Epithelial cell of esophagus (primary cell): ENCODE data around the gene SLC35F4.
A peak's percentile ranks its signal among the peaks of the same experiment; 100 is the strongest.

Experiments
- DNase-seq: peaks from one replicate; pipeline ENCODE4 v3.0.0; 2010; ENCODE audit warnings: low read depth
- H3K4me3 ChIP-seq: 2 replicates; pipeline ENCODE4 v1.5.1; 2011; ENCODE audit warnings: mild to moderate bottlenecking, low read length, control low read depth
- TF ChIP-seq, protein P1 (sequence below): IDR thresholded peaks from 2 replicates; pipeline ENCODE4 v1.5.1; 2011; ENCODE audit warnings: low read depth, mild to moderate bottlenecking, low read length, control low read depth, inconsistent platforms; ENCODE audit not compliant: insufficient read depth; ENCODE audit errors: missing control alignments

SLC35F4 gene

DNA sequence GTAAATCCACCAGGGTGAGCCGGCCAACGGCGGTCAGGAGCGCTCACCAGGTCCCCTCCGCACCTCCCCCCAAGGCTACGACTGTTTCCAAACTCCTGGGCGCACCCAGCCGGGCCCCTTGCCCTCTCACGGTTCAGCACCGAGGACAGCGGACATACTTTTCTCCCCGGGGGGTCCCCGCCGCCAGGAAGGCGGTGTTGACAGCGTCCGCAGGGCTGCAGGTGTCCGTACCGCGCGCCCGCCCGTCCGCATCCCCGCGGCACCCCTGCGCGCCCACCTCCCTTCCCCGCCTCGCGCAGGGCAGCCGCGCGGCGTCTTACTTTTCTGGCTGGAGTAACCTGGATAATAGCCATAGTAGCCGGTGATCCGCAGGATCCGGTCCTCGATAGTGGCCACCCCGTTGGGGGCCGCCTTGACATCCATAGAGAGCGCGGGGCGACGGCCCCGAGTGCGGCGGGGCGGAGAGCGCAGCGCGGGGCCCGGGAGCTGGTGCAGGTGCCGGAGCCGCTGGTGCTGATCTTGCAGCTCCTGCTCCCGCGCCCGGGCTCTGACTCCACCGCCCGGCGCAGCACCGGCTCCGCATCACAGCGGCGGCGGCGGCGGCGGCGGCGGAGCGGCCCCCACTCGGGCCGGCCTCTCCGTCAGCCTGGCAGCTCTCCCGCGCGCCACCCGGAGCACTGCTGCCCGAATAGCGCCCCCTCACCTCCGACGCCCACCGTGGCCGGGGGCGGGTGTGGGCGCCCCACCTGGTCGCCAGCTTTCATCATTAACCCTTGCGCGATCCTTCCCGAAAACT is at the start of gene SLC35F4:
Gene SLC35F4 (minus strand): TSS at position 690 of the 796 bp plus-strand sequence.
- TF ChIP-seq, protein P1, sequence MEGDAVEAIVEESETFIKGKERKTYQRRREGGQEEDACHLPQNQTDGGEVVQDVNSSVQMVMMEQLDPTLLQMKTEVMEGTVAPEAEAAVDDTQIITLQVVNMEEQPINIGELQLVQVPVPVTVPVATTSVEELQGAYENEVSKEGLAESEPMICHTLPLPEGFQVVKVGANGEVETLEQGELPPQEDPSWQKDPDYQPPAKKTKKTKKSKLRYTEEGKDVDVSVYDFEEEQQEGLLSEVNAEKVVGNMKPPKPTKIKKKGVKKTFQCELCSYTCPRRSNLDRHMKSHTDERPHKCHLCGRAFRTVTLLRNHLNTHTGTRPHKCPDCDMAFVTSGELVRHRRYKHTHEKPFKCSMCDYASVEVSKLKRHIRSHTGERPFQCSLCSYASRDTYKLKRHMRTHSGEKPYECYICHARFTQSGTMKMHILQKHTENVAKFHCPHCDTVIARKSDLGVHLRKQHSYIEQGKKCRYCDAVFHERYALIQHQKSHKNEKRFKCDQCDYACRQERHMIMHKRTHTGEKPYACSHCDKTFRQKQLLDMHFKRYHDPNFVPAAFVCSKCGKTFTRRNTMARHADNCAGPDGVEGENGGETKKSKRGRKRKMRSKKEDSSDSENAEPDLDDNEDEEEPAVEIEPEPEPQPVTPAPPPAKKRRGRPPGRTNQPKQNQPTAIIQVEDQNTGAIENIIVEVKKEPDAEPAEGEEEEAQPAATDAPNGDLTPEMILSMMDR, result no peak
- peak; percentile 10 for DNase-seq
- no peak within 1 kb of the TSS for H3K4me3 ChIP-seq

DNA sequence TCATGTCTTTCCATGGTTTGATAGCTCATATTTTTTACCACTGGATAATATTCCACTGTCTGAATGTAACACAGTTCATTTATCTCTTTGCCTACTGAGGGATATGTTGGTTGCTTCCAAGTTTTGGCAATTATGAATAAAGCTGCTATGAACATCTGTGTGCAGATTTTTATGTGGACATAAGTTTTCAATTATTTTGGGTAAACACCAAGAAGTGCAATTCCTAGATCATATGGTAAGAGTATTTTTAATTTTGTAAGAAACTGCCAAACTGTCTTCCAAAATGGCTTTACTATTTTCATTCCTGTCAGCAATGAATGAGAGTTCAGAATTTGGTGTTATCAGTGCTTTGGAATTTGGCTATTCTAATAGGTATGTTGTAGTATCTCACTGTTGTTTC is 43.7 kb upstream of the SLC35F4 start:
- TF ChIP-seq, protein P1, result no peak
- no peak overlapping the region for H3K4me3 ChIP-seq
- DNase-seq, result no peak

DNA sequence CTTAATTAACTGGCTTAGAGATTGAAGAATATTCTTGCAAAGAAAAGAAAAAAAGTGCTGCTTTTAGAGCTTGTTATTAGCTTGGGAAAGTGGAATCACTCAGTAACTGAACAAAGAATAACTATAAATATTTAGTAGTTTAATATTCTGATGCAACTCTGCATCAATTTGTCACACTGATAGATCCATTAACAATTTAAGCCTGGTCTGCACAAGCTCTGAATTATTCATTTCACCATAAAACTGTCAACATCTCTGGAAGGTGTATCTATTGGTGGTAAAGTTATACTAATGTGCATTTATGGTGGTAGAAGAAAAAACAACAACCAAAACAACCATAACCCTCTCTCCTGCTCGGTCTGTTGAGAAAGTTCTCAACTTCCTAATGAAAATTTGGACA is 38.1 kb upstream of the SLC35F4 start:
- TF ChIP-seq, protein P1, result no peak
- H3K4me3 ChIP-seq, result no peak overlapping the region
- no peak for DNase-seq

DNA sequence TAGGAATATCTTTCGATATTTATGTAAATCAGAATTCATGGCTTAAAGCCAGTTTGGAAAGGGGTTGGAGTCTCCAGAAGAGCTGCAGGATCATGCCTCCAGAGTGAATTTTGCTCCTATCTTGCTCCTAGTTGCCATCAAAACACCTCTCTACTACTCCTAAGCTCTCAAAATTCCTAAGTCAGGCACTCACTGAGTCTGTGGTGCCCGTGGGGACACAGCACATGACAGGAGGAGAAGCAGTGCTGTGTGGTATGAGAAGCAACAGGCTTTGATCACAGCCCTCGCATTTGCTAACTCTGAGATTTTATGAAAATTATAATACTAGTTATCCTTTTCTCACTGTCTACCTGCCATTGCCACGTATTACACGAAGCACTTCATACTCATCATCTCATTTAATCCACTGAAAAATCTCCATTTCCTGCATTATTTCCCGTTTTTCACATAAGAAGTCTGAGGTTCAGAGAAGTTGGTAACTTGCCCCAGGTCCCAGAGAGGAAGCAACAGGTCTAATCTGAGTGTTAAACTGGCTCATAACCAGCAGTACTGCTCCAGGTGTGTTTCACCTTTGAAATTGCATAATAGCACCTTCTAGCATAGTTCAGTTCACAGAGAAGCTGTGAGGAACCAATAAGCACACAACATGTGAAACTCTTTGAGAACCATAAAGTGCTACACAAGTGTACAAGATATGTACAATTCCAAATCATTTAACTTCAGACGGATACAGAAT is 33.1 kb upstream of the SLC35F4 start:
- no peak overlapping the region for H3K4me3 ChIP-seq
- TF ChIP-seq, protein P1, result no peak
- peak; percentile 13 for DNase-seq

DNA sequence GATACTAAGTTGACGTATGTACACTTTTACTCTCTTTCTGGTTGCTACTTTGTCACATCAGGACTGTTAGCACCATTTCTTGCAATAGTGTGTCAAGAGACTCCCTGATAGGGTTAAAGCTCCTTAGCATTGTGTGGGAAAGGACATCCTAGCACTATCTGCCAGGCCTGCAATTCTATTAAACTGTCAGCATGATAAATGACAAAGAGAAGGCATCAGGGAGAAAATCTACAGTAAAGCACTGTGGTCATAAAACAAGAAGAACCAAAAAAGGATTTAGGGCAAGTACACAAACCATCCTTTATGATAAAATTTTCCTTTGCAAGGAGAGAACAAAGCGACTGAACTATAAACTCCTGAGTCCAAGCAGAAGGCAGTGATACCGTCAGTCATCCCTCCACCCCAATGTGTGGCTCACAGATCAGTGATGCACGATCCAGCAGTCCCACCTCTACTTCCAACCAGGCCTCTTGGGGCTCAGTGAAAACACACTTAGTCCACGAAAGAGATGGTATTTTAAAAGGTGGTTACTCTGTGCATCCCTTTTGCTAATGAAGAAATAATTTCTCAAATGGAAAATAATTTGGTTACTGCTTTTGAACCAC is 31.4 kb upstream of the SLC35F4 start:
- no peak for DNase-seq
- TF ChIP-seq, protein P1, result no peak
- H3K4me3 ChIP-seq, result no peak overlapping the region

DNA sequence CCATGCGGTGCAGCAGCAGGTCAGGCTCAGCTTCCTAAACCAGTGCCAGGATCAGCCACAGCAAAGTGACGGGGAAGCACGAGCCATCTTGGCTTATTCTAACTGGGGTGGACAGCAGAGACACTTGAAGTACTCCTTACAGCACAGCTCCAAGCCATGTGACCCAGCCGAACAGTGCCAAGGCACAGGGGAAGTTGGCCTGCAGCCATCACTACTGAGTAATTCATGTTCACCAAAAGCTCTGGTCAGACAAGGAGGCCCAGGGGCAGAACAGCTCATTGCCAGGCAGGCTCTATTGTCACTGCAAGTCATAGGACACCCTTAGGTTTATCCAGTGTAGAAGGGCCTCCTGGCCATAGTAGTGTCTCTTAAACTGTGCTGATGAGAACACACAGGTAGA is 23.4 kb upstream of the SLC35F4 start:
- peak; percentile 78 for DNase-seq
- TF ChIP-seq, protein P1, result no peak
- no peak overlapping the region for H3K4me3 ChIP-seq
